ENCODE data around the gene GUCY1B1. TPM values are rescaled to one million over a fixed set of nuclear protein-coding genes. Genes with fewer than 3 reads are reported as not detected.

The GUCY1B1 gene
- total and polyA plus RNA-seq, 5 experiments from 2014 or later: not detected

DNA sequence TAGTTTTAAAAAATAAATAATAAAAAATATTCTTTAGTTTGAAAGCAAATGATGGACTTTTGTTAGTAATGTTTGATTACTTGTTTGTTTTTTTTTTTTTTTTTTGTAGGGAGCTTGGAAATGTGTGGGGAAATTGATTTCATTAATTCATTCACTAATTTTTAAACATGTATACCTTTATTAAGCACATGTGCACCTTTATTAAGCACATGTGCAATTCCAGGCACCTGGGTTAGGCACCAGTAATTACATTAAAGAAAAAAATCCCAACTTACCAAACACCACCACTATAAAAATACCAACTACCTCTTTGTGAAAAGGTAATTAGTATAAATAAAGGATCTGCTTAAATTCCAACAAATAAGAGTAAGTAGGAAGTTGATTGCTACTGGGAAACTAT lies 9.5 kb downstream of the GUCY1B1 start:
- no peak for ATAC-seq
- DNase-seq: no peak
- peaks cover 0 to 3% (median 0%) of the 10 kb centered on the region in 4 donors for H3K4me1 Mint-ChIP-seq
- POLR2A ChIA-PET: no interaction called here
- H3K27me3 Mint-ChIP-seq: peaks cover 0 to 17% (median 3%) of the 10 kb centered on the region in 5 donors
- H3K9me3 Mint-ChIP-seq: no peaks in the 10 kb centered on the region
- no peak overlapping the region for H3K27ac Mint-ChIP-seq
- H3K4me3 Mint-ChIP-seq: no peak overlapping the region
- no peaks in the 10 kb centered on the region for H3K36me3 Mint-ChIP-seq

DNA sequence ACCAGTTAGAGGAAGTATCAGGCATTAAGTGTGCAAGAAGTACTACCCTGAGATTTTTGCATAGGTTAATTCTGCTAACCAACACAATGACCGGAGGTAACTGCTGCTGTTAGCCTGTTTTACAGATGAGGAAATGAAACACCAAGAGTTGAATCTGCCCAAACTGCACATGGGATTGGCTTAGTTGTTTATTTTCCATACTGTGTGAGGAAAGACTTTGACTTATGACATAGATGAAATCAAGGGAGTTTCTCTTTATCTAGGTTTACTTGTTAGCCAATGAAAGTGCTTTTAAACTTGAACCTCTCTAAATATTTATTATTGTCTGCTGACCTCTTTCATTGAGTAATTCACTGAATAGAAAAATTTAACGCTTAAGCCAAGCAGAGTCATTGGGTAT lies 10.3 kb downstream of the GUCY1B1 start:
- H3K4me1 Mint-ChIP-seq: peaks cover 0 to 3% (median 0%) of the 10 kb centered on the region in 4 donors
- H3K4me3 Mint-ChIP-seq: no peak overlapping the region
- no peak for ATAC-seq
- H3K36me3 Mint-ChIP-seq: no peaks in the 10 kb centered on the region
- POLR2A ChIA-PET: no interaction called here
- no peak for DNase-seq
- H3K9me3 Mint-ChIP-seq: no peaks in the 10 kb centered on the region
- H3K27ac Mint-ChIP-seq: no peak overlapping the region
- H3K27me3 Mint-ChIP-seq: peaks cover 0 to 10% (median 3%) of the 10 kb centered on the region in 5 donors

DNA sequence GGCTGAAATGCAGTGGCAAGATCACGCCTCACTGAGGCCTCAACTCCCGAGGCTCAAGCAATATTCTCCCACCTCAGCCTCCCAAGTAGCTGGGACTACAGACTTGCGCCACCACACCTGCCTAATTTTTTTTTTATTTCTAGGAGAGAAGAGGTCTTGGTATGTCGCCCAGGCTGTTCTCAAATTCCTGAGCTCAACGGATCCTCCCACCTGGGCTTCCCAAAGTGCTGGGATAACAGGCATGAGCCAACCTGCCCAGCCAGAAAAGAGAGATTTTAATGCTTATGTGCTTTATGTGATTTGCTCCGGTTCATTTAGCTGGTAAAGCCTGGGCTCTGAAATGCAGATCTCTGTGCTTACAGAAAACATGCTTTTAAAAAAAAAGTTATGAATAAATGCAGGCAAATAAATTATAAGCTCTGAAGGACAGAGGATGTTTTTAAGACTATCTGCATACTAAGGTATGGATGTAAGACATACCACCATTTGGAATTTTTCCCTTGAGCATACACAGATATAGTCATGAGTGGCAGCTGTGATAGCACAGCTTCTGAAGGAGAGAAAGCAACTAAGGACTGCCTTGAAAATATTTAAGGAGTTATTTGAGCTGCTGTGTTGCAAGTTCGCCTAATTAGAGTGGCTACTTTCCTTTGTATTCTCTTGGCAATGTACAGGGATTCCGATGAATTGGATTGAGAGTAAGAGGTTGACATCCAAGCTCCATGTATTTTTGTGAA lies 13.8 kb downstream of the GUCY1B1 start:
- Mint-ChIP-seq H3K27ac (no peak overlapping the region), H3K27me3 (peaks cover 0 to 9% (median 0%) of the 10 kb centered on the region in 5 donors)
- POLR2A ChIA-PET: no interaction called here

DNA sequence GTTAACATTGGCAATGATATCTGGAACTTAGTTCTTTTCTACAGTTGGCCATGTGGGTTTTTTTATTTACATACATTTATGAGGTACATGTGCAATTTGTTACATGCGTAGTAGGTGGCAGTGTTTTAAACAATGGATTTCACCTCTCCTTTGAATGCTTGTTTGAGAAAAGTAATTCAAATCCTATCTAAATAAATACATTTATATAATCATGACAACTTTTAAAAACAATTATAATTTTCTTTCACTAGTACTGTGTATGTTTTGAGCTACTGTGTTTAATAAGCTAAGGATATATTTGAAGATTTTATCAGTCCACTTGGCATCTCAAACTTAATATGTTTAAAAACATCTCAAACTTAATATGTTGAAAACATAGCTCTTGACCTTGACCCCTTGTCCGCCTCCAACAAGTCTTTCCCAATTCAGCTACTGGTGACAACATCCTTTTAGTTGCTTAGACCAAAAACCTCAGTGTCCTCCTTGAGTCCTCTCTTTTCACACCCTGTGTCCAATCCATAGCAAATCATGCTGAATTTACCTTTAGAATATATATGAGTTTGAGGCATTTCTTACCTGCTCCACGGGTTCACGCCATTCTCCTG lies 14.5 kb downstream of the GUCY1B1 start:
- Mint-ChIP-seq H3K27me3 (peaks cover 0 to 9% (median 0%) of the 10 kb centered on the region in 5 donors), H3K4me3 (no peak overlapping the region), H3K4me1 (peaks cover 0 to 3% (median 0%) of the 10 kb centered on the region in 4 donors), H3K36me3 (no peaks in the 10 kb centered on the region), H3K9me3 (no peaks in the 10 kb centered on the region), H3K27ac (no peak overlapping the region)
- ATAC-seq (no peak), DNase-seq (no peak)
- POLR2A ChIA-PET: no interaction called here

More for the DNA sequence above, 13.8 kb downstream of the GUCY1B1 start:
- ATAC-seq: no peak
- DNase-seq: no peak
- H3K36me3 Mint-ChIP-seq: no peaks in the 10 kb centered on the region
- H3K9me3 Mint-ChIP-seq: no peaks in the 10 kb centered on the region
- no peak overlapping the region for H3K4me3 Mint-ChIP-seq
- H3K4me1 Mint-ChIP-seq: peaks cover 0 to 3% (median 0%) of the 10 kb centered on the region in 4 donors

DNA sequence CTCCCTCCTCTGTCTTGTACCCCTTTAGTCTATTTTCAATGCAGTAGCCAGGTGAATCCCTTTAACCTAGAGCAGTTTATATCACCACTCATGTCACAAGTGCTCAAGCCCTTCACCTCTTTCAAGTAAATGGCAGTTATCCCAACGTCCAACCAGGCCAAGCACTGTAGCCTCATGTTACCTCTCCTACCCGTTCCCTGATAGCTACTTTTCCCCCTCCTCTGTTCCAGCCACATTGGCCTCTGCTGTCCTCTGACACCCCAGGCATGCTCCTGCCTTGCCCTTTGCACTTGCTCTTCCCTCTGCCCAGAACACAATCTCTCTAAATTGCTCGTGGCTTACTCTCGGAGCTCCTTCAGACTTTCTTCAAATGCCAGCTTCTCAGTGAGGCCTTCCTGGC lies 15.2 kb downstream of the GUCY1B1 start:
- DNase-seq (no peak), ATAC-seq (no peak)
- POLR2A ChIA-PET: no interaction called here
- Mint-ChIP-seq H3K27ac (no peak overlapping the region), H3K4me1 (peaks cover 0 to under 1% (median 0%) of the 10 kb centered on the region in 4 donors), H3K27me3 (peaks cover 0 to 5% (median 0%) of the 10 kb centered on the region in 5 donors), H3K9me3 (no peaks in the 10 kb centered on the region), H3K36me3 (no peaks in the 10 kb centered on the region), H3K4me3 (no peak overlapping the region)

DNA sequence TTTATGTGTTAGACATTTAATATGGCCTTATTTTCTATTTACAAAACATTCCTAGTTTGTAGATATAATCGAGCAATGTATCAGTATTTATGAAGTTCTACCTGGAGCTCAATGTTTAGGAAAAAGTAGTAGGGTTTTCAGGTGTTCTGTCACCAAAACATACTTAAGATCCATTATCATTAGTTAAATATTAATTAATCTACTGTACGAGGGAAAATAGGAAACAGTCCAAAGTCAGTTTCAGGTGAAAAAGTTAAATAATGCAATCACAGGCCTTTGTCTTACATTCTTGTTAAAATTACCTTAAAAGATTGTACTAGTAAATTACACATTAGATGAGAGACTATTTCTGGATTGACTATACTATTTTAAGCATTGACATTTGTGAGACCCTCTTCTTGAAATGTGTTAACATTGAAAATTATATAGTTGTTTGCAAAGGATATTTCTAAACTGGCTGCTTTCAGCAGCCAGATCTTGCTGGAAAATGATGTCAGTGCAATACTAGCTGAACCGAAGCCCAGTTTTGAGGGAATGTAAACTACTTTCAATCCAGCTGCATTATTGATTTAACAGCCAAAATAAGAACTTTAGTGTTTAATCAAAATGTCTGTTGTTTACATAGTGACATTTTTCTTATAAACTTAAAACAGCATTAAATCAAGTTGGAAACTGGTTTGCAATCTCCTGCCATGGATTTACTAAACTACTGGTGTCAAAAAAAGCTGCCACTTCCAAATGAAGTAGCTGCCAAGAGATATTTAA lies 19.3 kb downstream of the GUCY1B1 start:
- POLR2A ChIA-PET: no interaction called here
- no peak for DNase-seq
- no peak overlapping the region for H3K4me3 Mint-ChIP-seq
- no peaks in the 10 kb centered on the region for H3K4me1 Mint-ChIP-seq
- H3K36me3 Mint-ChIP-seq: no peaks in the 10 kb centered on the region
- H3K27ac Mint-ChIP-seq: no peak overlapping the region
- no peaks in the 10 kb centered on the region for H3K9me3 Mint-ChIP-seq
- no peak for ATAC-seq
- H3K27me3 Mint-ChIP-seq: peaks cover 0 to 5% (median 2%) of the 10 kb centered on the region in 5 donors

DNA sequence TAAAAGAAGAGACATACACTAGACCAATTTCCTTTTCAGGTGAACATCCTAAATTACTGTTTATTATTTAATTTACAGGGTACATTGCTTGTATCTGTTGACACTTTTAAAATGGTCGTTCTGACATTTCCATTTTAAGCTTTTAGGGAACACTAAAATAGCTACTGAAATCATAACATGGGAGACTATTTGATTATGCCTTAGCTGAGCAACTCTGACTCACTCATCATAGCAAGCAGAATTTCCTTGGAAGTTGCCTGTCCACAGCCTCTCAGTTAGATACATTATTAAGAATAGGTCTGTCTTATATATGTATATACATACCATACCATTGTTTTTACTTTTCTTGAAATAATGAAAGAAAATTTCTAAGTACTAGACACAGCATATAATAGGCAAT lies 22.0 kb downstream of the GUCY1B1 start:
- Mint-ChIP-seq H3K4me1 (no peaks in the 10 kb centered on the region), H3K27me3 (peaks cover 0 to 2% (median 0%) of the 10 kb centered on the region in 5 donors)
- no peak for ATAC-seq

DNA sequence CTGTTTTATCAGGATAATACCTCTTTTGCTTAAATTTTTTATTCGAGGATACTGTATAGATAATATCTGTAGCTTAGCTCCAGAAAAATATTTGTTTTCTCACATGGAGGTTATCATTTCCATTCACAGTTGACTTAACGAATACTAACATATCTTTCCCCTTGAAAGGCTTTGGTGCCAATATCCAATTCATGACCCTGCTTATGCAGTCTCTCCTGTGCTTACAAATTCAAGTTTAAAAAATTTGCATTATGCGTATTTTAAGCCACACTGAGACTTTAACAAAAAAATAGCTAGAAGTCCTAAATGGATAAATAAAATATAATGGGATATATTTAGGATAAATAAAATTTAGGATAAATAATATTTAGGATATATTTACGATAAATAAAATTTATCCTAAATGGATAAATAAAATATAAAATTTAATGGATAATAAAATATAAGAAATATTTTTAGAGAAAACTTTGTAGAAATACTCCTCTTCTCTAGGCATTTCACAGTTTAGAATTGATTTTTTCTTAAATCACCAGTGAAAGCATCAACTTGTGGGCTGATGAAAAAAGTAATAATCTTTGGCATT lies 22.5 kb downstream of the GUCY1B1 start:
- Mint-ChIP-seq H3K27me3 (peaks cover 0 to 2% (median 0%) of the 10 kb centered on the region in 5 donors), H3K4me1 (no peaks in the 10 kb centered on the region)
- ATAC-seq: no peak

More for the DNA sequence above, 22.0 kb downstream of the GUCY1B1 start:
- no peaks in the 10 kb centered on the region for H3K9me3 Mint-ChIP-seq
- no peak for DNase-seq
- H3K4me3 Mint-ChIP-seq: no peak overlapping the region
- no peaks in the 10 kb centered on the region for H3K36me3 Mint-ChIP-seq
- no peak overlapping the region for H3K27ac Mint-ChIP-seq
- POLR2A ChIA-PET: no interaction called here

DNA sequence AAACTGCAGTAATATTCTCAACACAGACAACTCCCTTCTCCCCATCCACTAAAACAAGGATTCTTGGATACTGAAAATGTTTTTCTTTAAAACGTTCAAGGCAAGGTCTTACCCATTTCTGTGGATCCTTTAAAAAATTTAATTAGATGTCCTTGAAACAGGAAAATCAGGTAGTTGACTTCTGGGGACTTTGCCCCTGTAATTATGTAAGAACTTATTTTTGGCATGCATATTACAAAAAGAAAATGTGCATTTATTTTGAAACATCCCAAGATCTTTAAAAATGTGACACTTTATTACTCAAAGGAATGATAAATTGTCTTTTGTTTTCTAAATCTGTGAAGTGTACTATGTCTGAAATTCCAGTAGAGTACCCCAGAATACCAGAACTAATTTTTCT lies 25.8 kb downstream of the GUCY1B1 start:
- H3K4me1 Mint-ChIP-seq: peaks cover 1 to 4% (median 2%) of the 10 kb centered on the region in 4 donors
- ATAC-seq: no peak

More for the DNA sequence above, 22.5 kb downstream of the GUCY1B1 start:
- Mint-ChIP-seq H3K4me3 (no peak overlapping the region), H3K36me3 (no peaks in the 10 kb centered on the region), H3K9me3 (no peaks in the 10 kb centered on the region), H3K27ac (no peak overlapping the region)
- POLR2A ChIA-PET: no interaction called here
- no peak for DNase-seq

DNA sequence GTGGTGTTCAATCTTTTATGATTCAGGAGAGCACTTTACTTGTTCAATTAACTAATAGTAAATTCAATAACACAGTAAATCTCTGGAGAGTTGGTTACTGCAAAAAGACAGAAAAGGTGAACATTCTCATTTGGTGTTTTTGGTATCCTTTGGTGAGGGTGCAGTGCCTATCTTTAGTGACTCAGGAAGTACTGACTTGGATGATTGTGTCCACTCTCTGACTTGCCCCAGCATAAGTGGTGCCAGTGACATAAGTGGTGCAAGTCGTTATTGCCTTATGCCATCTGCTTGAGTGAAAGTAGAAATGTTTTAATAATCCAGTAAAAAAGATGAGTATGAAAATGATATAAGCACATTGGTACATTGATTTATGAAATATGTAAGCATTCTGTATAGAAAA lies 27.0 kb downstream of the GUCY1B1 start:
- no peak for DNase-seq
- POLR2A ChIA-PET: no interaction called here
- no peak overlapping the region for H3K4me3 Mint-ChIP-seq
- H3K27ac Mint-ChIP-seq: no peak overlapping the region
- H3K4me1 Mint-ChIP-seq: peaks cover 2 to 6% (median 2%) of the 10 kb centered on the region in 4 donors
- no peak for ATAC-seq
- no peaks in the 10 kb centered on the region for H3K36me3 Mint-ChIP-seq
- peaks cover 0 to 17% (median 0%) of the 10 kb centered on the region in 5 donors for H3K27me3 Mint-ChIP-seq
- no peaks in the 10 kb centered on the region for H3K9me3 Mint-ChIP-seq

More for the DNA sequence above, 25.8 kb downstream of the GUCY1B1 start:
- no peak overlapping the region for H3K27ac Mint-ChIP-seq
- H3K9me3 Mint-ChIP-seq: no peaks in the 10 kb centered on the region
- POLR2A ChIA-PET: no interaction called here
- no peak for DNase-seq
- H3K27me3 Mint-ChIP-seq: peaks cover 0 to 16% (median 2%) of the 10 kb centered on the region in 5 donors
- no peaks in the 10 kb centered on the region for H3K36me3 Mint-ChIP-seq
- no peak overlapping the region for H3K4me3 Mint-ChIP-seq

DNA sequence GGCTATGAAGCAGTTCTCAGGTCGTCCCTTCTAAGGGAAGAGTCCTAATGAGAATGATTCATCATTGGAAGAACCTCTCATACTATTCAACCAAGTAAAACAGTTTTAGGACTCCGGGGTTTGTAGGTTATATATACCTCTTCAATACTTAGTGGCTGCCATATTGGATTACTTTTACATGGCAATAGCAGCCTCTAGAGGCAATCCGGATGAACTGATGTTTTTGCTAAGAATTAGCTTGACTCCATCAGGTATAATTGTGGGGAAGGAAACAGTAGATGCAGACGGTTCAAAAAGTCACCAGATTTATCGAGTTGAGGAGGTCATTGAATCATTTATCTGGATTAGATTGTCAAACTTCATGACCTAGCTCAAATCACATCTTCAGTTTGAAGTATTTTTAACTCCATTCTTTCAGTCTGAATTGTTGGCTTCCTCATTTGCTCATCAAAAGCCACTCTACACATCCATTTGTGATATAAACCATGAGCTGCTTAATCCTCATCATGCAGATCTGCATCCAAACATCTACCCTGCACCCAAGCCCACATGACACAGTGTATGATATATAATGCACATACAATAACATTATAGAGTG lies 28.4 kb downstream of the GUCY1B1 start:
- POLR2A ChIA-PET: no interaction called here
- peaks cover 0 to 17% (median 0%) of the 10 kb centered on the region in 5 donors for H3K27me3 Mint-ChIP-seq
- peak overlapping the region in 1 of 10 donors; percentile 26 for H3K27ac Mint-ChIP-seq

DNA sequence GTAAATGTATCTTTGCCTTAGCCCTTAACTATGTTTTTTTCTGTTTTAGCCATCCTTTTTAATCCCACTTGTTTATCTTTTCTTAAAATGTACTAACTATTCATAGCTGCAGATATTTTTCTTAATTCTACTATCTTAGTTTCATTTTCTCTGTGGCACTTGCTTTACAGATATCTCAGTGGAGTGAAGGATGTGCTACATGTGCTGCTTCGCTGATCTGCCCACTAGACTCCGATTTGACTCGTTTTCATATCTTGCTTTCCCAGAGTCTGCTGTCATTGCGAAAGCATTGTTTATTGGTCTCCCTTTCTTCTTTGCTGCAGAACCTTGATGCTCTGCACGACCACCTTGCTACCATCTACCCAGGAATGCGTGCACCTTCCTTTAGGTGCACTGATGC lies 30.6 kb downstream of the GUCY1B1 start:
- H3K9me3 Mint-ChIP-seq: no peaks in the 10 kb centered on the region
- no peak overlapping the region for H3K4me3 Mint-ChIP-seq
- H3K27me3 Mint-ChIP-seq: peaks cover 0 to 17% (median 0%) of the 10 kb centered on the region in 5 donors
- peaks cover 2 to 6% (median 2%) of the 10 kb centered on the region in 4 donors for H3K4me1 Mint-ChIP-seq
- no peaks in the 10 kb centered on the region for H3K36me3 Mint-ChIP-seq
- no peak overlapping the region for H3K27ac Mint-ChIP-seq
- POLR2A ChIA-PET: no interaction called here
- DNase-seq: no peak
- no peak for ATAC-seq

More for the DNA sequence above, 28.4 kb downstream of the GUCY1B1 start:
- peaks cover 2 to 6% (median 2%) of the 10 kb centered on the region in 4 donors for H3K4me1 Mint-ChIP-seq
- DNase-seq: peak in 4 of 10 donors; percentile 2 to 39 (median 12)
- ATAC-seq: peak; percentile 56 to 63
- no peaks in the 10 kb centered on the region for H3K36me3 Mint-ChIP-seq
- H3K9me3 Mint-ChIP-seq: no peaks in the 10 kb centered on the region
- no peak overlapping the region for H3K4me3 Mint-ChIP-seq

Measured in naive thymus-derived CD8-positive, alpha-beta T cell (primary cell).